Astrocyte (in vitro differentiated cells and primary cell): ENCODE results near the gene ZNF367. TPM values are rescaled to one million over a fixed set of nuclear protein-coding genes. Genes with fewer than 3 reads are reported as not detected.
A peak's percentile ranks its signal among the peaks of the same experiment; 100 is the strongest.

Experiments
- DNase-seq: peaks from one replicate; pipeline ENCODE4 v3.0.0-alpha.2; 2010; ENCODE audit warnings: low read depth
- FAIRE-seq: peaks from 2 replicates; lab custom pipeline; 2011; peaks lifted over from hg19 to GRCh38; lab: Jason Lieb, UNC
- H2AFZ ChIP-seq: 2 replicates; pipeline ENCODE4 v1.6.0; 2012; ENCODE audit warnings: low read depth, low read length, inconsistent platforms
- H3K27ac ChIP-seq: 2 replicates; pipeline ENCODE4 v1.5.1; 2011; ENCODE audit warnings: low read depth, low read length, inconsistent platforms
- H3K27me3 ChIP-seq: 2 replicates; pipeline ENCODE4 v1.6.0; 2011; ENCODE audit warnings: low read length, inconsistent platforms; ENCODE audit not compliant: insufficient read depth
- H3K36me3 ChIP-seq: 2 replicates; pipeline ENCODE4 v1.5.1; 2011; ENCODE audit warnings: low read length, inconsistent platforms; ENCODE audit not compliant: insufficient read depth
- H3K4me1 ChIP-seq: 2 replicates; pipeline ENCODE4 v1.5.1; 2011; ENCODE audit warnings: low read length, inconsistent platforms; ENCODE audit not compliant: insufficient read depth
- H3K4me2 ChIP-seq: 2 replicates; pipeline ENCODE4 v1.6.0; 2012; ENCODE audit warnings: low read length, inconsistent platforms
- H3K4me3 ChIP-seq: 2 replicates; pipeline ENCODE4 v1.5.1; 2011; ENCODE audit warnings: low read depth, mild to moderate bottlenecking, low read length, inconsistent platforms; ENCODE audit not compliant: insufficient read depth
- H3K79me2 ChIP-seq: 2 replicates; pipeline ENCODE4 v1.6.0; 2012; ENCODE audit warnings: mild to moderate bottlenecking, low read length, inconsistent platforms; ENCODE audit not compliant: insufficient read depth
- H3K9ac ChIP-seq: 2 replicates; pipeline ENCODE4 v1.6.0; 2012; ENCODE audit warnings: mild to moderate bottlenecking, low read length, inconsistent platforms
- H3K9me3 ChIP-seq: 2 replicates; pipeline ENCODE4 v1.5.1; 2012; ENCODE audit warnings: low read depth, mild to moderate bottlenecking, low read length, inconsistent platforms; ENCODE audit not compliant: insufficient read depth
- H4K20me1 ChIP-seq: 2 replicates; pipeline ENCODE4 v1.6.0; 2012; ENCODE audit warnings: low read length, inconsistent platforms; ENCODE audit not compliant: insufficient read depth
- H3K27ac Mint-ChIP-seq: one replicate; pipeline ENCODE4 v1.8.0; 2021; ENCODE audit warnings: mild to moderate bottlenecking, mixed read lengths; ENCODE audit not compliant: unreplicated experiment
- H3K27me3 Mint-ChIP-seq: one replicate; pipeline ENCODE4 v1.8.0; 2021; ENCODE audit warnings: low read depth, mixed read lengths; ENCODE audit not compliant: unreplicated experiment
- H3K36me3 Mint-ChIP-seq: one replicate; pipeline ENCODE4 v1.8.0; 2021; ENCODE audit warnings: low read depth, mixed read lengths; ENCODE audit not compliant: unreplicated experiment
- H3K4me1 Mint-ChIP-seq: one replicate; pipeline ENCODE4 v1.8.0; 2021; ENCODE audit warnings: low read depth, mixed read lengths; ENCODE audit not compliant: unreplicated experiment
- H3K4me3 Mint-ChIP-seq: one replicate; pipeline ENCODE4 v1.8.0; 2021; ENCODE audit warnings: mild to moderate bottlenecking, moderate library complexity, mixed read lengths; ENCODE audit not compliant: unreplicated experiment
- H3K9me3 Mint-ChIP-seq: one replicate; pipeline ENCODE4 v1.8.0; 2021; ENCODE audit warnings: mild to moderate bottlenecking, mixed read lengths; ENCODE audit not compliant: unreplicated experiment
- CTCF ChIP-seq: IDR thresholded peaks from 2 replicates; pipeline ENCODE4 v1.5.1; 2011; ENCODE audit warnings: low read depth, mild to moderate bottlenecking, inconsistent platforms, low read length, moderate library complexity; ENCODE audit not compliant: insufficient read depth
- EZH2 ChIP-seq: IDR thresholded peaks from 2 replicates; pipeline ENCODE4 v1.6.1; 2012; ENCODE audit warnings: mild to moderate bottlenecking, low read length, inconsistent platforms; ENCODE audit not compliant: insufficient read depth
- total RNA-seq: library from RNA; stranded (reverse); gene quantifications from 2 replicates; pipeline ENCODE4 v1.2.1, GENCODE V29; 2021

ZNF367 gene
- total RNA-seq, 1 donor from 2014 or later, result 0.89 TPM

GRCh38 chr9:96462541-96462940, 44.4 kb upstream of the ZNF367 start:
- no peak overlapping the region for H3K4me2 ChIP-seq
- TF ChIP-seq EZH2 (no peak), CTCF (no peak)
- Mint-ChIP-seq H3K4me1 (peaks cover 12% of the 10 kb centered on the region), H3K36me3 (peaks cover 15% of the 10 kb centered on the region), H3K4me3 (no peak overlapping the region), H3K27ac (no peak overlapping the region), H3K9me3 (no peaks in the 10 kb centered on the region), H3K27me3 (no peaks in the 10 kb centered on the region)
- no peaks in the 10 kb centered on the region for H3K79me2 ChIP-seq
- DNase-seq, result no peak
- no peak overlapping the region for H3K9ac ChIP-seq
- H4K20me1 ChIP-seq, result no peaks in the 10 kb centered on the region
- H3K4me1 ChIP-seq, result no peaks in the 10 kb centered on the region
- peaks cover 9% of the 10 kb centered on the region for H3K36me3 ChIP-seq
- no peak overlapping the region for H2AFZ ChIP-seq
- no peaks in the 10 kb centered on the region for H3K27me3 ChIP-seq
- no peak overlapping the region for H3K27ac ChIP-seq
- H3K9me3 ChIP-seq, result no peaks in the 10 kb centered on the region
- H3K4me3 ChIP-seq, result no peak overlapping the region
- no peak for FAIRE-seq

GRCh38 chr9:96461336-96461735, 43.2 kb upstream of the ZNF367 start:
- H3K27me3 Mint-ChIP-seq, result no peaks in the 10 kb centered on the region
- no peak for TF ChIP-seq CTCF
- TF ChIP-seq EZH2, result no peak
- H3K27ac ChIP-seq, result no peak overlapping the region
- H4K20me1 ChIP-seq, result no peaks in the 10 kb centered on the region
- DNase-seq, result no peak
- H3K9ac ChIP-seq, result no peak overlapping the region
- H3K4me2 ChIP-seq, result no peak overlapping the region
- no peaks in the 10 kb centered on the region for H3K4me1 ChIP-seq
- H3K4me3 ChIP-seq, result no peak overlapping the region
- H3K4me1 Mint-ChIP-seq, result peaks cover 12% of the 10 kb centered on the region
- H3K79me2 ChIP-seq, result no peaks in the 10 kb centered on the region
- H3K36me3 ChIP-seq, result peaks cover 9% of the 10 kb centered on the region
- no peak for FAIRE-seq
- H3K9me3 ChIP-seq, result no peaks in the 10 kb centered on the region
- H3K9me3 Mint-ChIP-seq, result no peaks in the 10 kb centered on the region
- H3K27me3 ChIP-seq, result no peaks in the 10 kb centered on the region
- H2AFZ ChIP-seq, result no peak overlapping the region
- peaks cover 15% of the 10 kb centered on the region for H3K36me3 Mint-ChIP-seq
- H3K27ac Mint-ChIP-seq, result no peak overlapping the region
- H3K4me3 Mint-ChIP-seq, result no peak overlapping the region

GRCh38 chr9:96460882-96461281, 42.7 kb upstream of the ZNF367 start:
- Mint-ChIP-seq H3K27me3 (no peaks in the 10 kb centered on the region), H3K4me1 (peaks cover 12% of the 10 kb centered on the region), H3K36me3 (peaks cover 15% of the 10 kb centered on the region), H3K27ac (no peak overlapping the region), H3K9me3 (no peaks in the 10 kb centered on the region), H3K4me3 (no peak overlapping the region)
- Histone ChIP-seq H2AFZ (no peak overlapping the region), H3K9me3 (no peaks in the 10 kb centered on the region), H3K4me1 (no peaks in the 10 kb centered on the region), H3K4me2 (no peak overlapping the region), H3K27ac (no peak overlapping the region), H4K20me1 (no peaks in the 10 kb centered on the region), H3K79me2 (no peaks in the 10 kb centered on the region), H3K4me3 (no peak overlapping the region), H3K9ac (no peak overlapping the region), H3K36me3 (peaks cover 8% of the 10 kb centered on the region), H3K27me3 (no peaks in the 10 kb centered on the region)
- FAIRE-seq (peak; percentile 29), DNase-seq (no peak)
- TF ChIP-seq EZH2, result no peak
- no peak for TF ChIP-seq CTCF
